ENCODE results near the gene KCNQ4.

DNA sequence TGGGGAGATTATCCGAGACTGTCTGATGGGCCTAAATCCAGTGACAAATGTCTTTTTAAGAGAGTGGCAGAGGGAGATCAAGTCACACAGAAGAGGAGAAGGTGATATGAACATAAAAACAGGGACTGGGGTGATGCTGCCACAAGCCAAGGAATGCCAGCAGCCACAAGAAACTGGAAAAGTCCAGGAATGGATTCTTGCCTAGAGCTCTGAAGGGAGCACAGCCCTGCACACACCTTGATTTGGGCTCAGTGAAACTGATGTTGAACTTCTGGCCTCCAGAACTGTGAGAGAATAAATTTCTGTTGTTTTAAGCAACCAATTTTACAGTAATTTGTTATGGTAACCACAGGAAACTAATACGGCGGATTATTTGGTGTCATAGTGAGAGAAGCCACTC lies 59.1 kb downstream of the KCNQ4 start:
- TF ChIP-seq SP1 (IDR thresholded peaks at IDR 0.05): no peak
- TF ChIP-seq, protein P1, sequence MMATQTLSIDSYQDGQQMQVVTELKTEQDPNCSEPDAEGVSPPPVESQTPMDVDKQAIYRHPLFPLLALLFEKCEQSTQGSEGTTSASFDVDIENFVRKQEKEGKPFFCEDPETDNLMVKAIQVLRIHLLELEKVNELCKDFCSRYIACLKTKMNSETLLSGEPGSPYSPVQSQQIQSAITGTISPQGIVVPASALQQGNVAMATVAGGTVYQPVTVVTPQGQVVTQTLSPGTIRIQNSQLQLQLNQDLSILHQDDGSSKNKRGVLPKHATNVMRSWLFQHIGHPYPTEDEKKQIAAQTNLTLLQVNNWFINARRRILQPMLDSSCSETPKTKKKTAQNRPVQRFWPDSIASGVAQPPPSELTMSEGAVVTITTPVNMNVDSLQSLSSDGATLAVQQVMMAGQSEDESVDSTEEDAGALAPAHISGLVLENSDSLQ (IDR thresholded peaks at IDR 0.05): no peak
- no peak for TF ChIP-seq TARDBP (IDR thresholded peaks at IDR 0.05)
- TF ChIP-seq FOXM1 (IDR thresholded peaks at IDR 0.05; ENCODE audit: borderline replicate concordance): no peak
- TF ChIP-seq FOXK2 (IDR thresholded peaks at IDR 0.05): no peak
- no peak for TF ChIP-seq SUZ12 (IDR thresholded peaks at IDR 0.05)
- no peak for TF ChIP-seq ARNT (IDR thresholded peaks at IDR 0.05)
- TF ChIP-seq ELF4 (IDR thresholded peaks at IDR 0.05): no peak
- TF ChIP-seq NFRKB (IDR thresholded peaks at IDR 0.05): no peak
- no peak for TF ChIP-seq BHLHE40 (IDR thresholded peaks at IDR 0.05; ENCODE audit: borderline replicate concordance)
- no peak for TF ChIP-seq FOXA1 (IDR thresholded peaks at IDR 0.05)
- no peak for TF ChIP-seq HDGF (IDR thresholded peaks at IDR 0.05; ENCODE audit: borderline replicate concordance)
- no peak for TF ChIP-seq ZNF384 (IDR thresholded peaks at IDR 0.05)

All from HEK293T (cell line).